ENCODE measurements around the gene PLAC1. TPM values are rescaled to one million over a fixed set of nuclear protein-coding genes. Genes with fewer than 3 reads are reported as not detected.

Gene PLAC1
- total RNA-seq, 1 experiment from 2014 or later: 0.17 TPM

GRCh38 chrX:134588806-134589205 lies 69.5 kb downstream of the PLAC1 start:
- DNase-seq (ENCODE audit: low read depth): no peak

GRCh38 chrX:134580907-134581306 lies 77.4 kb downstream of the PLAC1 start:
- DNase-seq (ENCODE audit: low read depth): no peak

DNA sequence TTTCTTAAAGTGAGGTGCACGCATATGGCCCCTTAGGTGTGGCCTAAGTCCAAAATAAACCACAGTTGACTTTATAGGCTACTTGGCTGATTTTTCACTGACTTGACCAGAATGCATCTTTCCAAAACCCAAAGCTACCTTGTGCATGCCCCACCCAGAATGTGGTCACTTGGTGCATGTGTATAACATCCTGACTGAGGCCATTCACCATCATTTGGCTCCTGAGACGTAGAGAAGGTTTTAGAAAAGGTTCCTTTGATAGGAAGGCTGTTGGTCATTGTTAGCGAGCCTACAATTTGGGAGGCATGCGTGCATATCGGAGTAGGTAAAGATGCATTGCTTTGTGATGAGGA lies 84.6 kb downstream of the PLAC1 start:
- no peak for DNase-seq (ENCODE audit: low read depth)

- peak; percentile 17 for DNase-seq (ENCODE audit: low read depth)
Measured at GRCh38 chrX:134572816-134573682, 85.2 kb downstream of the PLAC1 start.

DNA sequence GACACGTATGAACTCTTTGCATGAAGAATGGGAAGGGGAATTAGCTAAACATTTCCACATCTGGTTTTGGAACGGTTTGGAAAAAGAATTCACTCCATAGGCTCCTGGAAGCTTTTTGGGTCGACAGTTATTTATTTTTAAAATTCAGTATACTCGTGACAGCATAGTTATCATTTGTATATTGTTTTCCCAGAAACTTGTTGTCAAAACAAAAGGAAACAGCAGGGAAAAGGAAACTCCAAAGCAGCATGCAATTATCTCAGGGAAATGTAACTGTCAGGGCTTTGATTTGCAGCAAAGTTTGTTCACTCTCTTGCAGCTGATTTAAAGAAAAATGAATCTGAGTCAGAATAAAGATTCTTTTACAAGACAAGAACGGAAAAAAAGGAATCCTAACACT lies 86.5 kb downstream of the PLAC1 start:
- peak; percentile 26 for DNase-seq (ENCODE audit: low read depth)

DNA sequence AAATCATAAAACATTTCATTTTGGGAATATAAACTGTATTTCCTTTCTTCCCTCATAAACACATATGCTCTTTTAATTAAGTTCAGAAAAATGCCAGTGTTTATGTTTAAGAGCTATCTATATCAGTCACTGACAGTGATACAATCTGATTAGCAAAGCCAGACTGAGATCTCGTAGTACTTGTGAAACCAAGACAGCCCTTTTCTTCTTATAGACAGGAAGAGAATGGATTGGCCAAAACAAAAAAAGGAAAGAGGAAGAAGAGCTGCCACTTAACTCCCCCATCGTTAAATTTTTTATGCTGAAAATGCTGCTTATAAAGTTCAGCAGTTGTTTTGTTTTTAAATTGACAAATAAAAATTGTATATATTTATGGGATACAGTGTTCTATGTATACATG lies 87.4 kb downstream of the PLAC1 start:
- no peak for DNase-seq (ENCODE audit: low read depth)

- DNase-seq (ENCODE audit: low read depth): no peak
Measured at GRCh38 chrX:134570509-134570846, 87.8 kb downstream of the PLAC1 start.

DNA sequence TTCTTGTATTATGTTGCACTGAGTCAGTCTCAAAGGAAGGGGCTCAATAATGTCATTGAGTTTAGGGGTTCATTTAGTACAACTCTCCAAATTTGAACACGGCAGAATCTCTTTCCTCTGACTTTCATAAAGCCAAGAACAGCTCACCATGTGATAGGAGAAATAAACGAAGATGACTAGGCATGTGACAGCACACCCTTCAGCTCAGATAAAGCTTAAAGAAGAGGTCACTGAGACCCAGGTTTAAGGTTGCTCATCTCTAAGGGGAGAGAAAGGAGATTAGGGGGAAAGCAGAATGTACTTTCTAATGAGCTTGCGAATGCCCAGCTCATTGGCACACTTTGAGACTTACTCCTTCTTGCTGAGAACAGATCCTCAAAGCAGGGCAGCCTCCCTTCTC lies 89.0 kb downstream of the PLAC1 start:
- DNase-seq (ENCODE audit: low read depth): no peak

DNA sequence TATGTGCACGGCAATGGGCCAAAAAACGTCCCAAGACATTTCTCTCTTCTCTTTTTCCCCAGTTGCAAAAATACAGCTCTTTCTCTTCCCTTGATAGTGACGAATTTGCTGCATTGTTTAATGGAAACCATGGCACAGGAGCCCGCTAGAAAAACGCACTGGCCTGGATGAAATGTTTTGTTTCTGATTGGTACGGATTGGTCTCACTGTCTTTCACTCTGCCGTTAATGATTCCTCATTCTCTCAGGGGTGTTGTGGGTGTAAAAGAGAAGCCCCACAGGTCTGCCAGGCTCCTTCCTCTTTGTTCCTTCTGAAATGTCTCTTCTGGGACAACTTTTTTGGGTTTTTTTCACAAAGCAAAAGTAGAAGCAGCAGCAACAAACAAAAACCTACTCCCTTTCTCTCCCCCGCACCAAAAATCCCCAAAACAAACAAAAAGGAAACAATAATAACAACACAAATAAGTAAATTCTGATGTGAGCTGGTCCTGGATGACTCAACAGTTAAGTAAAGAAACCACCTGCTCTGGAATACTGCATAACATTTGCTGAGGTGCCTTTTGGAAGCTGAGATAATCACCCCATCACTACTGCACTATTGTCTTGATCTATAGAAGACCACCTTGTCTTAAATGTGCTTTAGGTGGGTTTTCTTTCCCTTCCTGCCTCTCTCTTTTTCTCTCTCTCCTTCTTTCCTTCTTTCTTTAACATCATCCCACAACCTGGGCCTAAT lies 89.8 kb downstream of the PLAC1 start:
- no peak for DNase-seq (ENCODE audit: low read depth)

- DNase-seq (ENCODE audit: low read depth): no peak
Measured at GRCh38 chrX:134566506-134566905, 91.8 kb downstream of the PLAC1 start.

DNA sequence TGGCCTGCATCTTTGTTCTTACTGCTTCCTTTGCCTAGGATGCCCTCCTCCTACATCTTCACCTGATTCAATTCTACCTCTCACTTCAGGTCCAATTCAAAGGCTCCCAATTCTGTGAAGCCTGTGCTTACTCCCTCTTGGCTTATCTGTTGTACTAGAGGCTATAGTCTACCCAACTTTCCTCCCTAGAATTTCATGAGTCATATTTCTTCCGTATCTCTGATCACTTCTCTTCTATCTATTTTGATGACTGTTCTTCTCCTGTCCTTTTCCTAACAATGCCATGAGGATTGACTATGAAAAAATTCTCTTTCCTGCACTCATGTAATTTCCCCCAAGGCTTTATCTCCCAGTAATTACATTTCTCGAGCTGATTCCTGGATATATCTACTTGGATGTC lies 96.3 kb downstream of the PLAC1 start:
- no peak for DNase-seq (ENCODE audit: low read depth)

- no peak for DNase-seq (ENCODE audit: low read depth)
Measured at GRCh38 chrX:134558133-134558532, 100.1 kb downstream of the PLAC1 start.

DNA sequence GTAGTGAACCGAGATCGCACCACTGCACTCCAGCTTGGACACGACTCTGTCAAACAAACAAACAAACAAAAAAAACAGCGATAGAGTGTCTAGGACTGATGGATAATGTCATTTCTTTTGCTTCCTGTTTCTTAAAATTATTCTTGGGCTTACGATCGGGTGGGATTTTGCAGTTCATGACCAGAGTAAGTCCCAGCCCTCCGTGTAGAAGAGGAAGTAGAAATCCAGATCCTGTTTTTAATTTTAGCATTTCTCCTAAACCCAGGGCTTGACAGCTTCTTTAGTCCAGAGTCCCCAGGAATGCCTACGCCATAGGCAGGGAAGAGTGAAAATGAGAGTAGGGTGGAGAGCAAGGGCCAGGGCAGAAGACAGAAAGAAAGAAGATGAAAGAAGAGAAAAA lies 104.0 kb downstream of the PLAC1 start:
- DNase-seq (ENCODE audit: low read depth): no peak

DNA sequence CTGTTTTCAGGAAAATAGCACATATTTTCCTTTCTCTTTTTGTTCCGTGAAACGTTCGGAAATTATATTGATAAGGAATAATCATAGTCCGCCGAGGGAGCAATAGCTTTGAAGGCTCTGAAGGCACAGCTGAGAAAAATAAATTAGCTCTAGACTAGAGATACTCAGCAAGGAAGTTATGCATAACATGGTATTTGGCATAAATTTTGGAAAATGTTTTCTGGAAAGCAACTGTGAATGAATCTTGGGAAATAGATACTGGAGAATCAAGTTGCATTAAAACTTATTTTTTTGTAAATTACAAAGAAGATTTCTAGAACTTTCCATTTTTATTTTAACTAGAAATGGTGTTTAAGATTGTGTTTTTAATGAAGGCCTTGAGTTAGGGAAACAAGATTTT lies 105.9 kb downstream of the PLAC1 start:
- no peak for DNase-seq (ENCODE audit: low read depth)

DNA sequence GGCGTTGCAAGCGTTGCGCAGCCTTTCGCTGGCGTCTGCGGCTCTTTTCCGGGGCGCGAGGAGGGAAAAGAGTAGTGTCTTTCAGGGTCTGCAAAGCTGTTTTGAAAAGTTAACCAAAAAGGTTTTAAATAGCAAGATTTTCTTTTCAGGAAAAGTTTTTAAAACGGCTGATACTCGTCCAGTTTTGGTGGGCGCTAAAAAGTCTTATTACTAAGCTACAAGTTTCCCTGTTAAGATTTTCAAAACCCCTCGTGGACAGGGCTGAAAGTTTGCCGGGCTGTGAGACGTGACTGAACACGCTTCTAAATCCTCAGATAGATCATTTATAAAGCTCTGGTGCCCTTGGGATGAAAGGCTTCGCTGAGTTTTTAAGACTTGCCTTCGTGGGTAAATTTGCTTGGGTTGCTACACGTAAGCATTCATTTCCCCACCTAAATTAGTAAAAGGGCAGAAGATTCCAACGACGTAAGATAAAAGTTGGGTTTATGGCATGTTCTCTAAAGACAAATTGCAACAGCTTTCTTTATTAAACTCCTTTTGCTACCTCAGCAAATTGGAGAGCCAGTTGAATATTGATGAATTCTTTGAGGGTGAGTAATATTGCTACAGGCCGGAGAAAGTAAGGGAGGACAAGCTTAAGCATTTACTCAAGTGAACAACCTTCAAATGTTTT lies 106.8 kb downstream of the PLAC1 start:
- peak; percentile 28 for DNase-seq (ENCODE audit: low read depth)

DNA sequence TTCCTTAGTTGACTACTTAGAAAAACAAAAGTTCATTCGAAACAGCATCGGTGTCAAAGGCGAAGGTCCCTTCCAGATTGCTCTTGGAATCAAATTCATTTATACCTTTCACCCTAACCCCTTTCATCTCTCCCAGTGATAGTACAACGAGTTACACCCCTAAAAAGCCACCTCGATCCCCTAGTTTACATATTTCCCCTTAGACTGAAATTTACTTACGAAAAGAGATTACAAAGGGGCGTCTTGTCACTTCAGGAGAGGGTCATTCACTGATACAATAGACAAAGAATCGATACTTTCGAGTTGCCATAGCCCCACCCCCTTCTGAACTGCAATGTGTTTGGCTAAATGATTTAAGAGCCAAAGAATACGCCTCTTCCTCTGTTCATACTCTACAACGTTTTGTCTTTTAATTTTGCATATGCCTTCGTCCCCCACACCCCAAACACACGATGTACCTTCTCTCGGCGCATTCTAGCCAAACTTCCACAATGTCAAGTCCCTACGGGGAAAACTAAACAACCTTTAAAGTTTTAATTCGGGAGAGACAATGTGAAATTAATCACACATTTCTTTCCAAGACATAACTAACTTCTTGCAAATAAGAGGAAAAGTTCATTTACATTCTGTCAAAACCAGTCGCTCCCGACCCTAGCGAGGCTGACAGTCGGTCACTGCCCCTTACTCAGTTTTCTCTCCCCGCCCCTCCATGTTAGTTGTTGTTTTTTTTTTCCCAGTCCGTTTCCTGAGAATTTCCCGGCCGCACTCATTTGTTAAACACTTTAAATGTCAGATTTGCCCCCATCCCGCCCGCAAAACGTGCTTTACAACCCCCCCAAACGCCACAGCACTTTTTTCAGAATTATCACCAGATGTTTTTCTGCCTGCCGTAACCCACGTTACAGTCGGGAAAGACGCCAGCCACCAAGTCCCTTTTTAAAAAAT lies 109.7 kb downstream of the PLAC1 start:
- peak; percentile 34 for DNase-seq (ENCODE audit: low read depth)

DNA sequence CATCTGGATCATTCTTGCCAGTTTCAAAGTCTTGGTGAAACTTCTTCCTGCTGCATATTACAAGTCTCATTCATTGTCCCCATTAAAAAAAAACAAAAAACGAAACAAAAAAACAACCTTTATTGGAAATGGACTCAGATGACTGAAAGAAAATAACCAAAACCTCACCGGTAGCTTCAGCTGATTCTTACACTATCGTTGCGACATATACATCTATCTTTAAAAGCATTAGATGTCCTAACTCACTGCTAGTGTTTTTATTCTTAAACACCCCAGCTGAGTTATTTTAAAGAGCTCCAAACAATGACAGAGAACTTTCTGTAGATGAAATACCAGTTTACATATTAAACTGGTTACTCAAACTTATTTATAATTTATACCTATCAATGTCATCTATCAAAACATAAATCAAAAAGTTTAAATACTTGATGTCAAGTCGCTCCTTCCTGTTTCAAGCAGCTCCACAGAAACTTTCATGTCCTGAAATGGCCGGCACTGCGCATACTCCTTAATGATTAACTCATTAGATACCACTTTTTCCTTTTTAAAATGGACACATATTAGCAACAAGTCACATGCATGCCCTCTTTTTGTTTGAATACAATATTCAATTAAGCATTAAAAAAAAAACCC lies 111.1 kb downstream of the PLAC1 start:
- DNase-seq (ENCODE audit: low read depth): peak; percentile 33

DNA sequence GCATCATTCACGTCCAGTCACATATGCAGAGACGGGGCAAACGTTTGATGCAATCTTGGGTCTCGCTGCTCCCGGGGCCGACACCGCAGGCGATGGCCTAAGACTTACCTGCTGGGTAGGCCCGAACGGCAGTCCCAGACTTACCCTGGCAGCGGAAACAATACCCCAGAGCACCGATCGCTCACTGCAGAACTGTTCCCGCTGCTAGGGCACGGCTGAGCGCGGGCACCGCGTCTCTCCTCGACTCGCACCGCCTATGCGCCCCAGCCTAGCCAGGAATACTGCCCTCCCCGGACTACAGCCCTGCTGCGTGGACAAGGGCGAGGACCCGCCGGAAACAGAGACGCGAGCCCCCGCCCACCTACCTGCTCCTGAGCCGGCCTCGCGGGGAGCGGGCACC lies 112.1 kb downstream of the PLAC1 start:
- DNase-seq (ENCODE audit: low read depth): no peak

GRCh38 chrX:134545510-134545909 lies 112.8 kb downstream of the PLAC1 start:
- no peak for DNase-seq (ENCODE audit: low read depth)

GRCh38 chrX:134544513-134545151 lies 113.6 kb downstream of the PLAC1 start:
- DNase-seq (ENCODE audit: low read depth): no peak

GRCh38 chrX:134544135-134544512 lies 114.1 kb downstream of the PLAC1 start:
- no peak for DNase-seq (ENCODE audit: low read depth)

Measured in LHCN-M2 (cell line).